Measurements from ENCODE around the gene GPR82. TPM values are rescaled to one million over a fixed set of nuclear protein-coding genes. Genes with fewer than 3 reads are reported as not detected.
"Not testable (repeated sequence)": the region's sequence is repeated elsewhere in the genome, so short reads cannot be mapped to it uniquely, and the experiment has no call there.

Gene GPR82
- not detected in 2 replicates for polyA plus RNA-seq (2013)

GRCh38 chrX:41723826-41724225 lies at the start of gene GPR82:
GPR82 (plus strand) TSS chrX:41724181; CDS start chrX:41727027, 2,846 bp downstream.
- Histone ChIP-seq H3K14ac (ENCODE audit: low read length) (no peak within 1 kb of the TSS), H4K12ac (ENCODE audit: low read depth, low read length) (no peak within 1 kb of the TSS), H3K18ac (ENCODE audit: low read length) (no peak within 1 kb of the TSS), H3K36me3 (ENCODE audit: control insufficient read depth in 1 of 2, insufficient read depth in 2 of 2, low read length in 2 of 2) (peaks cover 0 to 1% of the 10 kb centered on the region in 2 experiments), H3K27ac (ENCODE audit: low read depth, low read length) (no peak within 1 kb of the TSS), H4K8ac (ENCODE audit: low read depth, low read length) (no peak within 1 kb of the TSS), H2BK120ac (ENCODE audit: insufficient read depth, low read length, poor library complexity) (no peak within 1 kb of the TSS), H2AFZ (ENCODE audit: insufficient read depth, low read length, poor library complexity) (no peak within 1 kb of the TSS), H4K91ac (ENCODE audit: low read depth, low read length) (no peak within 1 kb of the TSS), H2AK5ac (ENCODE audit: low read length) (no peak within 1 kb of the TSS), H3K4ac (ENCODE audit: low read depth, low read length) (no peak within 1 kb of the TSS), H3K4me2 (ENCODE audit: low read length) (no peak within 1 kb of the TSS), H3K4me3 (ENCODE audit: low read depth, low read length) (no peak within 1 kb of the TSS), H3K9me3 (ENCODE audit: insufficient read depth, low read depth, low read length) (no peaks in the 10 kb centered on the region), H2BK12ac (ENCODE audit: low read length) (no peak within 1 kb of the TSS), H3K4me1 (ENCODE audit: control insufficient read depth in 1 of 2, insufficient read depth in 2 of 2, low read length in 2 of 2) (no peaks in the 10 kb centered on the region), H3K79me2 (ENCODE audit: control insufficient read depth, insufficient read depth, low read length, poor library complexity) (no peaks in the 10 kb centered on the region), H2BK5ac (ENCODE audit: low read depth, low read length, poor library complexity) (no peak within 1 kb of the TSS), H3K27me3 (ENCODE audit: insufficient read depth, low read length) (no peaks in the 10 kb centered on the region), H3K79me1 (ENCODE audit: low read length) (peaks cover 2% of the 10 kb centered on the region), H3K9ac (ENCODE audit: low read length) (no peak within 1 kb of the TSS), H3K23ac (ENCODE audit: low read length) (no peak within 1 kb of the TSS)
- WGBS (ENCODE audit: extremely low coverage, insufficient coverage, insufficient read length), result no CpG with 5 or more reads among the region's 2 CpGs
- DNase-seq, result no peak

GRCh38 chrX:41676361-41676760 lies 47.6 kb upstream of the GPR82 start:
- not testable (repeated sequence) for H3K18ac ChIP-seq (ENCODE audit: low read length); H3K23ac ChIP-seq (ENCODE audit: low read length); H4K12ac ChIP-seq (ENCODE audit: low read depth, low read length); H3K4me2 ChIP-seq (ENCODE audit: low read length); H4K91ac ChIP-seq (ENCODE audit: low read depth, low read length); H2AK5ac ChIP-seq (ENCODE audit: low read length); H2BK120ac ChIP-seq (ENCODE audit: insufficient read depth, low read length, poor library complexity); H3K9me3 ChIP-seq (ENCODE audit: insufficient read depth, low read depth, low read length); H3K14ac ChIP-seq (ENCODE audit: low read length); H2BK5ac ChIP-seq (ENCODE audit: low read depth, low read length, poor library complexity); H3K36me3 ChIP-seq (ENCODE audit: control insufficient read depth in 1 of 2, insufficient read depth in 2 of 2, low read length in 2 of 2); H3K27ac ChIP-seq (ENCODE audit: low read depth, low read length); H4K8ac ChIP-seq (ENCODE audit: low read depth, low read length); H3K27me3 ChIP-seq (ENCODE audit: insufficient read depth, low read length); H3K4me3 ChIP-seq (ENCODE audit: low read depth, low read length); H3K9ac ChIP-seq (ENCODE audit: low read length); H2AFZ ChIP-seq (ENCODE audit: insufficient read depth, low read length, poor library complexity); H3K4me1 ChIP-seq (ENCODE audit: control insufficient read depth in 1 of 2, insufficient read depth in 2 of 2, low read length in 2 of 2); H3K79me2 ChIP-seq (ENCODE audit: control insufficient read depth, insufficient read depth, low read length, poor library complexity); H3K79me1 ChIP-seq (ENCODE audit: low read length); H2BK12ac ChIP-seq (ENCODE audit: low read length); H3K4ac ChIP-seq (ENCODE audit: low read depth, low read length)
- peak in 1 of 2 donors; percentile 39 for DNase-seq
- no CpG with 5 or more reads among the region's 15 CpGs for WGBS (ENCODE audit: extremely low coverage, insufficient coverage, insufficient read length)

GRCh38 chrX:41677183-41678060 lies 46.6 kb upstream of the GPR82 start:
- Histone ChIP-seq H3K4me1 (ENCODE audit: control insufficient read depth in 1 of 2, insufficient read depth in 2 of 2, low read length in 2 of 2) (no peaks in the 10 kb centered on the region), H3K36me3 (ENCODE audit: control insufficient read depth in 1 of 2, insufficient read depth in 2 of 2, low read length in 2 of 2) (no peaks in the 10 kb centered on the region), H2BK5ac (ENCODE audit: low read depth, low read length, poor library complexity) (no peak overlapping the region), H3K27me3 (ENCODE audit: insufficient read depth, low read length) (no peaks in the 10 kb centered on the region), H4K8ac (ENCODE audit: low read depth, low read length) (no peak overlapping the region), H3K9me3 (ENCODE audit: insufficient read depth, low read depth, low read length) (no peaks in the 10 kb centered on the region), H3K27ac (ENCODE audit: low read depth, low read length) (no peak overlapping the region), H3K4ac (ENCODE audit: low read depth, low read length) (no peak overlapping the region), H2BK120ac (ENCODE audit: insufficient read depth, low read length, poor library complexity) (no peak overlapping the region), H2AFZ (ENCODE audit: insufficient read depth, low read length, poor library complexity) (no peak overlapping the region), H3K4me2 (ENCODE audit: low read length) (no peak overlapping the region), H3K18ac (ENCODE audit: low read length) (no peak overlapping the region), H3K4me3 (ENCODE audit: low read depth, low read length) (no peak overlapping the region), H3K9ac (ENCODE audit: low read length) (no peak overlapping the region), H3K14ac (ENCODE audit: low read length) (no peak overlapping the region), H2BK12ac (ENCODE audit: low read length) (no peak overlapping the region), H3K23ac (ENCODE audit: low read length) (no peak overlapping the region), H3K79me1 (ENCODE audit: low read length) (no peaks in the 10 kb centered on the region), H3K79me2 (ENCODE audit: control insufficient read depth, insufficient read depth, low read length, poor library complexity) (no peaks in the 10 kb centered on the region), H4K91ac (ENCODE audit: low read depth, low read length) (no peak overlapping the region), H4K12ac (ENCODE audit: low read depth, low read length) (no peak overlapping the region), H2AK5ac (ENCODE audit: low read length) (no peak overlapping the region)
- no CpG with 5 or more reads among the region's 6 CpGs for WGBS (ENCODE audit: extremely low coverage, insufficient coverage, insufficient read length)
- DNase-seq, result peak in 1 of 2 donors; percentile 48

- Histone ChIP-seq H3K79me1 (ENCODE audit: low read length) (no peaks in the 10 kb centered on the region), H3K9me3 (ENCODE audit: insufficient read depth, low read depth, low read length) (no peaks in the 10 kb centered on the region), H2AFZ (ENCODE audit: insufficient read depth, low read length, poor library complexity) (no peak overlapping the region), H3K23ac (ENCODE audit: low read length) (no peak overlapping the region), H3K4me3 (ENCODE audit: low read depth, low read length) (no peak overlapping the region), H3K18ac (ENCODE audit: low read length) (no peak overlapping the region), H4K91ac (ENCODE audit: low read depth, low read length) (no peak overlapping the region), H2BK12ac (ENCODE audit: low read length) (no peak overlapping the region), H2BK5ac (ENCODE audit: low read depth, low read length, poor library complexity) (no peak overlapping the region), H3K4ac (ENCODE audit: low read depth, low read length) (no peak overlapping the region), H3K79me2 (ENCODE audit: control insufficient read depth, insufficient read depth, low read length, poor library complexity) (no peaks in the 10 kb centered on the region), H2BK120ac (ENCODE audit: insufficient read depth, low read length, poor library complexity) (no peak overlapping the region), H4K12ac (ENCODE audit: low read depth, low read length) (no peak overlapping the region), H3K9ac (ENCODE audit: low read length) (no peak overlapping the region), H2AK5ac (ENCODE audit: low read length) (no peak overlapping the region), H3K14ac (ENCODE audit: low read length) (no peak overlapping the region), H3K4me2 (ENCODE audit: low read length) (no peak overlapping the region), H3K36me3 (ENCODE audit: control insufficient read depth in 1 of 2, insufficient read depth in 2 of 2, low read length in 2 of 2) (no peaks in the 10 kb centered on the region), H3K4me1 (ENCODE audit: control insufficient read depth in 1 of 2, insufficient read depth in 2 of 2, low read length in 2 of 2) (no peaks in the 10 kb centered on the region), H3K27me3 (ENCODE audit: insufficient read depth, low read length) (no peaks in the 10 kb centered on the region), H3K27ac (ENCODE audit: low read depth, low read length) (no peak overlapping the region), H4K8ac (ENCODE audit: low read depth, low read length) (no peak overlapping the region)
- DNase-seq, result no peak
- WGBS (ENCODE audit: extremely low coverage, insufficient coverage, insufficient read length), result no CpG with 5 or more reads among the region's 3 CpGs
Observed at GRCh38 chrX:41684138-41684537, 39.8 kb upstream of the GPR82 start.
